H1 (cell line): ENCODE results near the gene ATP2C1. TPM values are rescaled to one million over a fixed set of nuclear protein-coding genes. Genes with fewer than 3 reads are reported as not detected.

ENCODE experiments used
- CTCF ChIA-PET: fragments of 300-600 bp; sonication (Branson Sonifier 250); formaldehyde crosslinking; loops from one replicate; lab custom pipeline; 2021; ENCODE audit not compliant: partially characterized antibody; lab: Charles Lee
- POLR2A ChIA-PET: fragments of 300-600 bp; sonication (Branson Sonifier 250); formaldehyde crosslinking; loops from one replicate; lab custom pipeline; 2021; ENCODE audit warnings: inconsistent platforms; ENCODE audit not compliant: partially characterized antibody; lab: Charles Lee
- DNase-seq, 2 experiments: peaks; one replicate each; pipeline versions ENCODE4 v3.0.0 to v3.0.0-alpha.2; 2010 to 2022; ENCODE audit warnings: low spot score in 2 of 2, low read depth in 1 of 2, mixed read lengths in 1 of 2
- FAIRE-seq: peaks from 2 replicates; lab custom pipeline; 2011; peaks lifted over from hg19 to GRCh38; lab: Jason Lieb, UNC
- H2AFZ ChIP-seq: 2 replicates; pipeline ENCODE4 v1.8.1; 2012; ENCODE audit warnings: low read length, inconsistent platforms
- H2AK5ac ChIP-seq: 2 replicates; pipeline ENCODE4 v1.6.1; 2013; ENCODE audit warnings: low read depth, low read length
- H2BK120ac ChIP-seq: replicated peaks from 2 replicates; pipeline ENCODE3; 2013; ENCODE audit warnings: low read depth, low read length, inconsistent platforms
- H2BK12ac ChIP-seq: 2 replicates; pipeline ENCODE4 v1.6.1; 2013; ENCODE audit warnings: low read depth, low read length
- H2BK15ac ChIP-seq: 2 replicates; pipeline ENCODE4 v1.6.1; 2013; ENCODE audit warnings: low read length
- H2BK20ac ChIP-seq: 2 replicates; pipeline ENCODE4 v1.6.1; 2013; ENCODE audit warnings: low read length
- H2BK5ac ChIP-seq: 2 replicates; pipeline ENCODE4 v1.6.1; 2013; ENCODE audit warnings: low read depth, low read length
- H3K14ac ChIP-seq: 2 replicates; pipeline ENCODE4 v1.6.1; 2013; ENCODE audit warnings: inconsistent platforms; ENCODE audit not compliant: insufficient read length
- H3K18ac ChIP-seq: 2 replicates; pipeline ENCODE4 v1.6.1; 2013; ENCODE audit warnings: low read length; ENCODE audit errors: extremely low read depth
- H3K23ac ChIP-seq: 2 replicates; pipeline ENCODE4 v1.6.1; 2013; ENCODE audit warnings: inconsistent platforms; ENCODE audit not compliant: insufficient read length
- H3K23me2 ChIP-seq: 2 replicates; pipeline ENCODE4 v1.6.1; 2013; ENCODE audit warnings: low read depth, low read length
- H3K27ac ChIP-seq: 2 replicates; pipeline ENCODE4 v1.6.1; 2011; ENCODE audit warnings: low read depth, low read length, inconsistent platforms
- H3K27me3 ChIP-seq, 4 experiments: replicated peaks in 1 of 4; 1 replicate in 1 of 4; 2 replicates in 3 of 4; pipeline versions ENCODE4 v1.6.1 to v1.8.1; 2011 to 2013; ENCODE audit warnings: low read length in 3 of 4, mild to moderate bottlenecking in 3 of 4, inconsistent platforms in 2 of 4, mixed read lengths in 2 of 4, moderate library complexity in 1 of 4; ENCODE audit not compliant: control insufficient read depth in 3 of 4, insufficient read depth in 3 of 4; ENCODE audit errors: extremely low read depth in 1 of 4
- H3K36me3 ChIP-seq, 4 experiments: 2 replicates each; pipeline versions ENCODE4 v1.6.1 to v1.8.1; 2011 to 2013; ENCODE audit warnings: mild to moderate bottlenecking in 4 of 4, low read length in 3 of 4, moderate library complexity in 2 of 4, control low read depth in 1 of 4, inconsistent platforms in 1 of 4; ENCODE audit not compliant: insufficient read depth in 4 of 4, control insufficient read depth in 2 of 4
- H3K4ac ChIP-seq: replicated peaks from 2 replicates; pipeline ENCODE3; 2013; ENCODE audit warnings: low read length, low read depth, mixed read lengths, inconsistent platforms; ENCODE audit not compliant: insufficient read length
- H3K4me1 ChIP-seq, 4 experiments: replicated peaks in 1 of 4; 1 replicate in 1 of 4; 2 replicates in 3 of 4; pipeline versions ENCODE4 v1.6.1 to v1.8.1; 2011 to 2013; ENCODE audit warnings: low read length in 3 of 4, inconsistent platforms in 2 of 4, mixed read lengths in 1 of 4; ENCODE audit not compliant: insufficient read depth in 4 of 4, control insufficient read depth in 3 of 4
- H3K4me2 ChIP-seq, 2 experiments: 2 replicates each; pipeline versions ENCODE4 v1.6.1 to v1.8.1; 2011 to 2013; ENCODE audit warnings: low read depth in 2 of 2, low read length in 2 of 2, control low read depth in 1 of 2, inconsistent platforms in 1 of 2, mild to moderate bottlenecking in 1 of 2; ENCODE audit not compliant: insufficient read depth in 1 of 2
- H3K4me3 ChIP-seq, 4 experiments: fragments of 200-600, 300-600 bp in 1 of 4; sonication (generic), shearing (Covaris generic), sonication (Bioruptor Twin) in 1 of 4; 2 replicates each; pipeline versions ENCODE4 v1.5.1 to v1.8.1; 2011 to 2016; ENCODE audit warnings: low read length in 4 of 4, low read depth in 3 of 4, control low read depth in 2 of 4, inconsistent platforms in 2 of 4, mild to moderate bottlenecking in 2 of 4, mixed read lengths in 1 of 4, moderate library complexity in 1 of 4; ENCODE audit not compliant: insufficient read depth in 2 of 4; ENCODE audit errors: extremely low read depth in 1 of 4
- H3K56ac ChIP-seq: replicated peaks from 2 replicates; pipeline ENCODE3; 2013; ENCODE audit warnings: low read depth, mild to moderate bottlenecking, mixed read lengths, low read length, inconsistent platforms; ENCODE audit not compliant: insufficient read length
- H3K79me1 ChIP-seq: 2 replicates; pipeline ENCODE4 v1.6.1; 2013; ENCODE audit warnings: low read depth, low read length, control low read depth
- H3K79me2 ChIP-seq, 2 experiments: 2 replicates each; pipeline versions ENCODE4 v1.6.1 to v1.8.1; 2012 to 2013; ENCODE audit warnings: low read length in 2 of 2, mild to moderate bottlenecking in 2 of 2, inconsistent platforms in 1 of 2; ENCODE audit not compliant: insufficient read depth in 2 of 2, control insufficient read depth in 1 of 2
- H3K9ac ChIP-seq, 4 experiments: replicated peaks in 1 of 4; 1 replicate in 1 of 4; 2 replicates in 3 of 4; pipeline versions ENCODE4 v1.6.1 to v1.8.1; 2011 to 2013; ENCODE audit warnings: low read depth in 3 of 4, low read length in 3 of 4, control low read depth in 2 of 4, mild to moderate bottlenecking in 2 of 4, moderate library complexity in 2 of 4, inconsistent platforms in 1 of 4; ENCODE audit errors: extremely low read depth in 1 of 4
- H3K9me3 ChIP-seq, 2 experiments: 2 replicates each; pipeline versions ENCODE4 v1.6.1 to v1.8.1; 2012 to 2013; ENCODE audit warnings: mild to moderate bottlenecking in 2 of 2, moderate library complexity in 2 of 2, control low read depth in 1 of 2, inconsistent platforms in 1 of 2, low read depth in 1 of 2, low read length in 1 of 2, mixed read lengths in 1 of 2; ENCODE audit not compliant: insufficient read depth in 2 of 2
- H4K20me1 ChIP-seq, 2 experiments: replicated peaks in 1 of 2; 2 replicates each; pipeline versions ENCODE3 to v1.8.1; 2011 to 2013; ENCODE audit warnings: inconsistent platforms in 2 of 2, low read length in 2 of 2, mild to moderate bottlenecking in 1 of 2; ENCODE audit not compliant: insufficient read depth in 2 of 2, control insufficient read depth in 1 of 2
- H4K5ac ChIP-seq: 2 replicates; pipeline ENCODE4 v1.6.1; 2013; ENCODE audit warnings: low read length, low read depth, mixed read lengths, inconsistent platforms; ENCODE audit not compliant: insufficient read length
- H4K8ac ChIP-seq: 2 replicates; pipeline ENCODE4 v1.8.0; 2013; ENCODE audit warnings: mild to moderate bottlenecking, moderate library complexity, low read length, inconsistent platforms; ENCODE audit not compliant: insufficient read depth; ENCODE audit errors: extremely low read depth
- H4K91ac ChIP-seq: replicated peaks from 2 replicates; pipeline ENCODE3; 2013; ENCODE audit warnings: low read length, mixed read lengths, inconsistent platforms; ENCODE audit not compliant: insufficient read length
- CHD2 ChIP-seq: IDR thresholded peaks from 2 replicates; pipeline ENCODE4 v1.6.1; 2012; ENCODE audit warnings: low read length, improper control_type of control experiment
- JUN ChIP-seq: IDR thresholded peaks from 2 replicates; pipeline ENCODE4 v1.6.1; 2011; ENCODE audit warnings: low read depth, mild to moderate bottlenecking, improper control_type of control experiment, low read length
- NRF1 ChIP-seq: IDR thresholded peaks from 2 replicates; pipeline ENCODE4 v1.6.1; 2011; ENCODE audit warnings: mild to moderate bottlenecking, low read depth, low read length, improper control_type of control experiment
- POLR2A ChIP-seq, 2 experiments: IDR thresholded peaks; 1 replicate in 1 of 2; 2 replicates in 1 of 2; pipeline ENCODE4 v1.6.1; 2011; ENCODE audit warnings: low read depth in 2 of 2, low read length in 2 of 2, mild to moderate bottlenecking in 2 of 2; ENCODE audit errors: control extremely low read depth in 1 of 2
- POU5F1 ChIP-seq: IDR thresholded peaks from 2 replicates; pipeline ENCODE4 v1.6.1; 2011; ENCODE audit warnings: low read depth, mild to moderate bottlenecking, low read length, moderate library complexity
- SP4 ChIP-seq: IDR thresholded peaks from 2 replicates; pipeline ENCODE4 v1.6.1; 2012; ENCODE audit warnings: low read length, inconsistent platforms
- TBP ChIP-seq: IDR thresholded peaks from 2 replicates; pipeline ENCODE4 v1.6.1; 2011; ENCODE audit warnings: low read depth, low read length, improper control_type of control experiment
- WGBS, 2 experiments: shearing (Covaris generic) in 1 of 2; methylation state at CpG; one replicate each; pipeline versions ENCODE4 v1.1.6 to v1.1.7; 2013 to 2015; ENCODE audit warnings: low lambda C conversion rate in 2 of 2, mixed read lengths in 2 of 2, inconsistent platforms in 1 of 2, low coverage in 1 of 2, missing lambda C conversion rate in 1 of 2; ENCODE audit not compliant: insufficient replicate concordance in 2 of 2, insufficient coverage in 1 of 2, insufficient read length in 1 of 2; ENCODE audit errors: extremely low coverage in 1 of 2, missing lambda C conversion rate in 1 of 2; 5-methylcytosine and 5-hydroxymethylcytosine counted together
- polyA plus RNA-seq, 7 experiments: library from polyadenylated mRNA; depleted of rRNA in 3 of 7; stranded (reverse) in 5 of 7; unstranded in 2 of 7; fragments of >200 nt in 5 of 7; fragments of 200-250 nt in 2 of 7; gene quantifications; 1 replicate in 5 of 7; 2 replicates in 1 of 7; 4 replicates in 1 of 7; pipeline versions ENCODE4 v1.2.1 to v1.2.3, GENCODE V29; 2011 to 2013; ENCODE audit warnings: missing spikeins in 2 of 7, mixed read lengths in 2 of 7
- total RNA-seq: library from RNA; stranded (reverse); fragmentation: NEBNext Ultra II Directional; extraction: Animal tissue kit (Norgen Biotek cat#: 25700); gene quantifications from 2 replicates; pipeline ENCODE4 v1.2.1, GENCODE V29; 2021

Gene ATP2C1
- total and polyA plus RNA-seq, 2 of the 8 experiments (the other 6 are each of a cell fraction or from before 2014, with no cell fraction given) = 50.7 to 68.5 TPM

GRCh38 chr3:130876594-130876993 lies 17.3 kb upstream of the ATP2C1 start:
- Histone ChIP-seq H3K23me2 (no peaks in the 10 kb centered on the region), H4K91ac (no peak overlapping the region), H3K4me2 (no peak overlapping the region), H2AFZ (no peak overlapping the region), H3K9ac (no peak overlapping the region), H4K5ac (no peak overlapping the region), H3K4me3 (no peak overlapping the region), H4K8ac (no peak overlapping the region), H3K23ac (no peak overlapping the region), H2BK120ac (no peak overlapping the region), H2BK15ac (no peak overlapping the region), H3K36me3 (no peaks in the 10 kb centered on the region), H4K20me1 (no peaks in the 10 kb centered on the region), H3K27me3 (no peaks in the 10 kb centered on the region), H3K79me2 (no peaks in the 10 kb centered on the region), H3K27ac (no peak overlapping the region), H3K79me1 (no peaks in the 10 kb centered on the region), H3K56ac (no peak overlapping the region), H3K9me3 (0 out of 4 replicates have a peak, but pooled peaks cover 0 to 4% of the 10 kb centered on the region in 2 experiments), H2AK5ac (no peak overlapping the region), H2BK20ac (no peak overlapping the region), H2BK5ac (no peak overlapping the region), H2BK12ac (no peak overlapping the region), H3K4me1 (no peaks in the 10 kb centered on the region), H3K4ac (no peak overlapping the region), H3K14ac (no peak overlapping the region), H3K18ac (no peak overlapping the region)
- FAIRE-seq (no peak), DNase-seq (no peak)
- TF ChIP-seq POU5F1 (no peak), JUN (no peak), TBP (no peak), SP4 (no peak), CHD2 (no peak), POLR2A (IDR thresholded peaks at IDR 0.05; ENCODE audit: control extremely low read depth in 1 of 2, low read depth in 2 of 2, low read length in 2 of 2) (no peak), NRF1 (no peak)
- POLR2A ChIA-PET = no interaction called here
- CTCF ChIA-PET = no interaction called here
- WGBS, 2 experiments = 86% methylated on average over 2 of the region's 2 CpGs; no CpG with 5 or more reads in 1 of the 2 experiments
